Liver (tissue), 9 donors: ENCODE measurements around the gene NSUN3. TPM values are rescaled to one million over a fixed set of nuclear protein-coding genes. Genes with fewer than 3 reads are reported as not detected.

Source experiments
- DNase-seq: peaks from one replicate; pipeline ENCODE4 v3.0.0-alpha.2; 2017; ENCODE audit warnings: low spot score
- H3K27ac ChIP-seq, 2 donors: one replicate each; pipeline ENCODE4 v1.7.0; 2013; ENCODE audit warnings: inconsistent platforms in 2 of 2, low read length in 2 of 2, control low read depth in 1 of 2, low read depth in 1 of 2, mild to moderate bottlenecking in 1 of 2
- H3K27me3 ChIP-seq, 4 donors: one replicate each; pipeline versions ENCODE4 v1.6.1 to v1.7.0; 2013; ENCODE audit warnings: low read length in 3 of 4, inconsistent platforms in 1 of 4, mild to moderate bottlenecking in 1 of 4, moderate library complexity in 1 of 4; ENCODE audit not compliant: control insufficient read depth in 4 of 4, insufficient read depth in 4 of 4
- H3K36me3 ChIP-seq, 4 donors: one replicate each; pipeline versions ENCODE4 v1.6.1 to v1.7.0; 2013; ENCODE audit warnings: low read length in 3 of 4, mild to moderate bottlenecking in 3 of 4, low read depth in 1 of 4, moderate library complexity in 1 of 4; ENCODE audit not compliant: control insufficient read depth in 4 of 4, insufficient read depth in 3 of 4
- H3K4me1 ChIP-seq, 4 donors: one replicate each; pipeline versions ENCODE4 v1.6.1 to v1.7.0; 2013; ENCODE audit warnings: low read length in 3 of 4, mild to moderate bottlenecking in 3 of 4, moderate library complexity in 1 of 4; ENCODE audit not compliant: control insufficient read depth in 4 of 4, insufficient read depth in 4 of 4
- H3K4me3 ChIP-seq, 3 donors: one replicate each; pipeline versions ENCODE4 v1.6.1 to v1.7.0; 2013; ENCODE audit warnings: low read length in 3 of 3, control low read depth in 1 of 3, low read depth in 1 of 3, mild to moderate bottlenecking in 1 of 3
- H3K9ac ChIP-seq, 2 donors: one replicate each; pipeline ENCODE4 v1.7.0; 2013; ENCODE audit warnings: low read length in 2 of 2, mild to moderate bottlenecking in 2 of 2, moderate library complexity in 2 of 2, control low read depth in 1 of 2, low read depth in 1 of 2
- H3K9me3 ChIP-seq, 4 donors: one replicate each; pipeline versions ENCODE4 v1.6.1 to v1.7.0; 2013; ENCODE audit warnings: low read length in 3 of 4; ENCODE audit not compliant: control insufficient read depth in 4 of 4
- EGR1 ChIP-seq, 2 donors: IDR thresholded peaks; 2 replicates each; pipeline ENCODE4 v1.6.1; 2016 to 2018; ENCODE audit warnings: antibody characterized with exemption in 2 of 2, low read depth in 2 of 2
- FOXA1 ChIP-seq: IDR thresholded peaks from 2 replicates; pipeline ENCODE4 v1.6.1; 2016; ENCODE audit warnings: antibody characterized with exemption
- FOXA2 ChIP-seq: IDR thresholded peaks from 2 replicates; pipeline ENCODE4 v1.6.1; 2016; ENCODE audit warnings: antibody characterized with exemption
- GABPA ChIP-seq, 2 donors: IDR thresholded peaks in 1 of 2; conservative IDR thresholded peaks in 1 of 2; 2 replicates each; pipeline ENCODE4 v1.6.1; 2016; ENCODE audit warnings: antibody characterized with exemption in 2 of 2, mild to moderate bottlenecking in 1 of 2, moderate library complexity in 1 of 2
- HNF4A ChIP-seq, 2 donors: conservative IDR thresholded peaks; 2 replicates each; pipeline ENCODE4 v1.6.1; 2016; ENCODE audit warnings: antibody characterized with exemption in 2 of 2, mild to moderate bottlenecking in 2 of 2
- HNF4G ChIP-seq: IDR thresholded peaks from 2 replicates; pipeline ENCODE4 v1.6.1; 2016; ENCODE audit warnings: antibody characterized with exemption
- JUND ChIP-seq, 2 donors: IDR thresholded peaks; 2 replicates each; pipeline ENCODE4 v1.6.1; 2016; ENCODE audit warnings: antibody characterized with exemption in 2 of 2
- RAD21 ChIP-seq, 2 donors: IDR thresholded peaks; 2 replicates each; pipeline ENCODE4 v1.6.1; 2016; ENCODE audit warnings: antibody characterized with exemption in 2 of 2, mild to moderate bottlenecking in 2 of 2
- RXRA ChIP-seq, 2 donors: IDR thresholded peaks; 2 replicates each; pipeline ENCODE4 v1.6.1; 2017 to 2018; ENCODE audit warnings: antibody characterized with exemption in 2 of 2, mild to moderate bottlenecking in 1 of 2
- SP1 ChIP-seq: IDR thresholded peaks from 2 replicates; pipeline ENCODE4 v1.6.1; 2018; ENCODE audit warnings: antibody characterized with exemption, mild to moderate bottlenecking
- TAF1 ChIP-seq: conservative IDR thresholded peaks from 2 replicates; pipeline ENCODE4 v1.6.1; 2016; ENCODE audit warnings: antibody characterized with exemption, mild to moderate bottlenecking
- YY1 ChIP-seq: IDR thresholded peaks from 2 replicates; pipeline ENCODE4 v1.6.1; 2016; ENCODE audit warnings: antibody characterized with exemption, mild to moderate bottlenecking
- WGBS: extraction: QIAGEN DNeasy Blood & Tissue Kit; methylation state at CpG from one replicate; pipeline ENCODE4 v1.1.7; 2013; 5-methylcytosine and 5-hydroxymethylcytosine counted together
- polyA plus RNA-seq, 2 donors: library from polyadenylated mRNA; stranded (reverse) in 1 of 2; unstranded in 1 of 2; fragments of 200-250 nt in 1 of 2; fragments of >200 nt in 1 of 2; fragmentation: Nextera tagmentation in 1 of 2; extraction: Ambion mirVana in 1 of 2; gene quantifications; one replicate each; pipeline versions ENCODE4 v1.2.1 to v1.2.3, GENCODE V29; 2013 to 2015
- total RNA-seq, 2 donors: library from RNA; depleted of rRNA; stranded (reverse); fragments of >200 nt; gene quantifications; one replicate each; pipeline ENCODE4 v1.2.3, GENCODE V29; 2014
- TF ChIP-seq, protein P1 (sequence below): IDR thresholded peaks from 2 replicates; pipeline ENCODE4 v1.6.1; 2016; ENCODE audit warnings: antibody characterized with exemption
- TF ChIP-seq, protein P2 (sequence below): fragments of 150-350 bp; IDR thresholded peaks from 2 replicates; pipeline ENCODE4 v1.5.1; 2017; ENCODE audit warnings: improper control_type of control experiment, low read depth, low read length; ENCODE audit not compliant: missing input control
- TF ChIP-seq, protein P3 (sequence below): IDR thresholded peaks from 2 replicates; pipeline ENCODE4 v1.6.1; 2016; ENCODE audit warnings: antibody characterized with exemption
- TF ChIP-seq, protein P4 (sequence below): IDR thresholded peaks from 2 replicates; pipeline ENCODE4 v1.6.1; 2016; ENCODE audit warnings: antibody characterized with exemption, mild to moderate bottlenecking
- TF ChIP-seq, protein P5 (sequence below): IDR thresholded peaks from 2 replicates; pipeline ENCODE4 v1.6.1; 2016; ENCODE audit warnings: antibody characterized with exemption
- donor health status: healthy.
- donor health status: healthy.
- donor health status: healthy.
- donor health status: healthy.
- donor health status: healthy.

Gene NSUN3
- total and polyA plus RNA-seq, 4 donors: 3.8 to 14.6 (median 8.1) TPM

DNA sequence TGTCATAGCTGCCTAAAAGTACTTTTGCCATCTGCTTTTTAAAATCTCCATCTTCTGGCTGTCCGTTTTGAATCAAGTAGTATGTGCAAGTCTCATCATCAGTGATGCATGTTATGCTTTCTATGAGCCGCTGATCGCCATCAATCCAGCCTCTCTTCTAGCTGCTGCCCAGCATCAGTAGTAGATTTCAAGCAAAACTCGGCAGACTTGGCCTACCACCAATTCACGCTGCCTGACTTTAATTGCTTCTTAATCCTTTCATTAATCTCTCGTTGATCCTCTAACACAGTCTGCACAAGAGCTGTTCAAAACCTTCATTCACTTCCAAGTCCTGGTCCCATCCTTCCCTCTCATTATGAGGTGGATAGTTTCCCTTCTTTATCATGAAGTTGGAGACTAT is 104.9 kb downstream of the NSUN3 start:
- DNase-seq: no peak
- 76% methylated on average over 6 of the region's 6 CpGs for WGBS
- Histone ChIP-seq H3K27me3 (peaks cover 0 to 4% (median 0%) of the 10 kb centered on the region in 4 donors), H3K36me3 (no peaks in the 10 kb centered on the region), H3K4me1 (no peaks in the 10 kb centered on the region), H3K9me3 (no peaks in the 10 kb centered on the region), H3K4me3 (no peak overlapping the region), H3K27ac (no peak overlapping the region), H3K9ac (no peak overlapping the region)
- no peak for TF ChIP-seq FOXA1
- TF ChIP-seq, protein P1, sequence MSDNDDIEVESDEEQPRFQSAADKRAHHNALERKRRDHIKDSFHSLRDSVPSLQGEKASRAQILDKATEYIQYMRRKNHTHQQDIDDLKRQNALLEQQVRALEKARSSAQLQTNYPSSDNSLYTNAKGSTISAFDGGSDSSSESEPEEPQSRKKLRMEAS: no peak
- no peak for TF ChIP-seq TAF1
- no peak for TF ChIP-seq EGR1 (IDR thresholded peaks at IDR 0.05; ENCODE audit: low read depth in 2 of 2)
- no peak for TF ChIP-seq HNF4G
- no peak for TF ChIP-seq HNF4A (conservative IDR thresholded peaks at IDR 0.05)
- no peak for TF ChIP-seq FOXA2
- TF ChIP-seq SP1: no peak
- no peak for TF ChIP-seq YY1
- no peak for TF ChIP-seq RXRA (IDR thresholded peaks at IDR 0.05)
- TF ChIP-seq GABPA (IDR thresholded peaks at IDR 0.05 in 1 of 2, conservative IDR thresholded peaks at IDR 0.05 in 1 of 2): no peak
- TF ChIP-seq, protein P2, sequence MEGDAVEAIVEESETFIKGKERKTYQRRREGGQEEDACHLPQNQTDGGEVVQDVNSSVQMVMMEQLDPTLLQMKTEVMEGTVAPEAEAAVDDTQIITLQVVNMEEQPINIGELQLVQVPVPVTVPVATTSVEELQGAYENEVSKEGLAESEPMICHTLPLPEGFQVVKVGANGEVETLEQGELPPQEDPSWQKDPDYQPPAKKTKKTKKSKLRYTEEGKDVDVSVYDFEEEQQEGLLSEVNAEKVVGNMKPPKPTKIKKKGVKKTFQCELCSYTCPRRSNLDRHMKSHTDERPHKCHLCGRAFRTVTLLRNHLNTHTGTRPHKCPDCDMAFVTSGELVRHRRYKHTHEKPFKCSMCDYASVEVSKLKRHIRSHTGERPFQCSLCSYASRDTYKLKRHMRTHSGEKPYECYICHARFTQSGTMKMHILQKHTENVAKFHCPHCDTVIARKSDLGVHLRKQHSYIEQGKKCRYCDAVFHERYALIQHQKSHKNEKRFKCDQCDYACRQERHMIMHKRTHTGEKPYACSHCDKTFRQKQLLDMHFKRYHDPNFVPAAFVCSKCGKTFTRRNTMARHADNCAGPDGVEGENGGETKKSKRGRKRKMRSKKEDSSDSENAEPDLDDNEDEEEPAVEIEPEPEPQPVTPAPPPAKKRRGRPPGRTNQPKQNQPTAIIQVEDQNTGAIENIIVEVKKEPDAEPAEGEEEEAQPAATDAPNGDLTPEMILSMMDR: no peak
- TF ChIP-seq, protein P3, sequence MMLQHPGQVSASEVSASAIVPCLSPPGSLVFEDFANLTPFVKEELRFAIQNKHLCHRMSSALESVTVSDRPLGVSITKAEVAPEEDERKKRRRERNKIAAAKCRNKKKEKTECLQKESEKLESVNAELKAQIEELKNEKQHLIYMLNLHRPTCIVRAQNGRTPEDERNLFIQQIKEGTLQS: no peak
- TF ChIP-seq, protein P4, sequence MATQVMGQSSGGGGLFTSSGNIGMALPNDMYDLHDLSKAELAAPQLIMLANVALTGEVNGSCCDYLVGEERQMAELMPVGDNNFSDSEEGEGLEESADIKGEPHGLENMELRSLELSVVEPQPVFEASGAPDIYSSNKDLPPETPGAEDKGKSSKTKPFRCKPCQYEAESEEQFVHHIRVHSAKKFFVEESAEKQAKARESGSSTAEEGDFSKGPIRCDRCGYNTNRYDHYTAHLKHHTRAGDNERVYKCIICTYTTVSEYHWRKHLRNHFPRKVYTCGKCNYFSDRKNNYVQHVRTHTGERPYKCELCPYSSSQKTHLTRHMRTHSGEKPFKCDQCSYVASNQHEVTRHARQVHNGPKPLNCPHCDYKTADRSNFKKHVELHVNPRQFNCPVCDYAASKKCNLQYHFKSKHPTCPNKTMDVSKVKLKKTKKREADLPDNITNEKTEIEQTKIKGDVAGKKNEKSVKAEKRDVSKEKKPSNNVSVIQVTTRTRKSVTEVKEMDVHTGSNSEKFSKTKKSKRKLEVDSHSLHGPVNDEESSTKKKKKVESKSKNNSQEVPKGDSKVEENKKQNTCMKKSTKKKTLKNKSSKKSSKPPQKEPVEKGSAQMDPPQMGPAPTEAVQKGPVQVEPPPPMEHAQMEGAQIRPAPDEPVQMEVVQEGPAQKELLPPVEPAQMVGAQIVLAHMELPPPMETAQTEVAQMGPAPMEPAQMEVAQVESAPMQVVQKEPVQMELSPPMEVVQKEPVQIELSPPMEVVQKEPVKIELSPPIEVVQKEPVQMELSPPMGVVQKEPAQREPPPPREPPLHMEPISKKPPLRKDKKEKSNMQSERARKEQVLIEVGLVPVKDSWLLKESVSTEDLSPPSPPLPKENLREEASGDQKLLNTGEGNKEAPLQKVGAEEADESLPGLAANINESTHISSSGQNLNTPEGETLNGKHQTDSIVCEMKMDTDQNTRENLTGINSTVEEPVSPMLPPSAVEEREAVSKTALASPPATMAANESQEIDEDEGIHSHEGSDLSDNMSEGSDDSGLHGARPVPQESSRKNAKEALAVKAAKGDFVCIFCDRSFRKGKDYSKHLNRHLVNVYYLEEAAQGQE: no peak
- TF ChIP-seq JUND (IDR thresholded peaks at IDR 0.05): no peak
- TF ChIP-seq RAD21 (IDR thresholded peaks at IDR 0.05): no peak
- TF ChIP-seq, protein P5, sequence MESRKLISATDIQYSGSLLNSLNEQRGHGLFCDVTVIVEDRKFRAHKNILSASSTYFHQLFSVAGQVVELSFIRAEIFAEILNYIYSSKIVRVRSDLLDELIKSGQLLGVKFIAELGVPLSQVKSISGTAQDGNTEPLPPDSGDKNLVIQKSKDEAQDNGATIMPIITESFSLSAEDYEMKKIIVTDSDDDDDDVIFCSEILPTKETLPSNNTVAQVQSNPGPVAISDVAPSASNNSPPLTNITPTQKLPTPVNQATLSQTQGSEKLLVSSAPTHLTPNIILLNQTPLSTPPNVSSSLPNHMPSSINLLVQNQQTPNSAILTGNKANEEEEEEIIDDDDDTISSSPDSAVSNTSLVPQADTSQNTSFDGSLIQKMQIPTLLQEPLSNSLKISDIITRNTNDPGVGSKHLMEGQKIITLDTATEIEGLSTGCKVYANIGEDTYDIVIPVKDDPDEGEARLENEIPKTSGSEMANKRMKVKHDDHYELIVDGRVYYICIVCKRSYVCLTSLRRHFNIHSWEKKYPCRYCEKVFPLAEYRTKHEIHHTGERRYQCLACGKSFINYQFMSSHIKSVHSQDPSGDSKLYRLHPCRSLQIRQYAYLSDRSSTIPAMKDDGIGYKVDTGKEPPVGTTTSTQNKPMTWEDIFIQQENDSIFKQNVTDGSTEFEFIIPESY: no peak

DNA sequence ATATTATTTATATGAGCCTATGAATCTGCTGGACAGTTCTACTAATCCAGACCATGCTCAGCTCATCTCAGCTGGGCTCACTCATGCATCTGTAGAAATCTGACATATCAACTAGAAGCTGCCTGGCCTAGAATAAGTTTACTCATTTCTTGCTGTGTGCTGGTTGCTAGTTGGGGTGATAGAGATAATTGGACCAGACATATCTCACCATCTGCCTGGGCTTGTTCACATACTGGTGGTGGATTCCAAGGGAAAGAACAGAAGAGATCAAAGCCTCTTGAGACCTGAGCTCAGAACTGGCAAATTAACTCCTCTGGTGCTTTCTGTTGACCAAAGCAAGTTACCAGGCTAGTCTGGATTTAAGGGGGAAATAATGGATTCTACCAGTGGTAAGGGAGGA is 109.1 kb downstream of the NSUN3 start:
- DNase-seq: no peak
- Histone ChIP-seq H3K4me3 (no peak overlapping the region), H3K9ac (no peak overlapping the region), H3K27me3 (peaks cover 0 to 4% (median 0%) of the 10 kb centered on the region in 4 donors), H3K4me1 (no peaks in the 10 kb centered on the region), H3K9me3 (no peaks in the 10 kb centered on the region), H3K36me3 (no peaks in the 10 kb centered on the region), H3K27ac (no peak overlapping the region)
- TF ChIP-seq EGR1 (IDR thresholded peaks at IDR 0.05; ENCODE audit: low read depth in 2 of 2) (no peak), FOXA2 (no peak), YY1 (no peak), SP1 (no peak), HNF4G (no peak), RXRA (IDR thresholded peaks at IDR 0.05) (no peak), RAD21 (IDR thresholded peaks at IDR 0.05) (no peak), HNF4A (conservative IDR thresholded peaks at IDR 0.05) (no peak), FOXA1 (no peak)
- TF ChIP-seq, protein P3: no peak
- TF ChIP-seq, protein P5: no peak
- TF ChIP-seq, protein P1: no peak
- TF ChIP-seq, protein P4: no peak
